HCT116 (cell line): Measurements from ENCODE around the gene OR52A1.
"Not testable (repeated sequence)": the region's sequence is repeated elsewhere in the genome, so short reads cannot be mapped to it uniquely, and the experiment has no call there.

Experiments used
- ATF3 ChIP-seq: IDR thresholded peaks from 2 replicates; pipeline ENCODE4 v1.6.1; 2012
- CTCF ChIP-seq, 3 experiments: fragments of 200-600 bp in 1 of 3; sonication (generic) in 1 of 3; IDR thresholded peaks in 2 of 3; conservative IDR thresholded peaks in 1 of 3; 2 replicates each; pipeline ENCODE4 v1.5.1; 2012 to 2017; ENCODE audit warnings: low read depth in 2 of 3, low read length in 2 of 3, antibody characterized with exemption in 1 of 3, borderline replicate concordance in 1 of 3, control low read depth in 1 of 3, mild to moderate bottlenecking in 1 of 3, mixed read lengths in 1 of 3, mixed run types in 1 of 3, moderate library complexity in 1 of 3; ENCODE audit not compliant: insufficient read depth in 1 of 3
- EZH2 ChIP-seq: fragments of 200-600 bp; sonication (generic); IDR thresholded peaks from 2 replicates; pipeline ENCODE4 v1.6.1; 2017; ENCODE audit warnings: antibody characterized with exemption, mixed run types
- FOSL1 ChIP-seq: IDR thresholded peaks from 2 replicates; pipeline ENCODE4 v1.6.1; 2012; ENCODE audit warnings: low read depth
- JUND ChIP-seq: IDR thresholded peaks from 2 replicates; pipeline ENCODE4 v1.6.1; 2012
- MAX ChIP-seq: IDR thresholded peaks from 2 replicates; pipeline ENCODE4 v1.6.1; 2012
- POLR2A ChIP-seq: IDR thresholded peaks from 2 replicates; pipeline ENCODE4 v1.7.0; 2011; ENCODE audit warnings: borderline replicate concordance; ENCODE audit not compliant: insufficient read depth, insufficient read length; ENCODE audit errors: extremely low read depth
- POLR2AphosphoS5 ChIP-seq: IDR thresholded peaks from 2 replicates; pipeline ENCODE4 v1.6.1; 2011; ENCODE audit warnings: mild to moderate bottlenecking, low read depth, low read length, moderate library complexity
- RAD21 ChIP-seq: IDR thresholded peaks from 2 replicates; pipeline ENCODE4 v1.6.1; 2012; ENCODE audit warnings: low read depth, mild to moderate bottlenecking
- REST ChIP-seq: IDR thresholded peaks from 2 replicates; pipeline ENCODE4 v1.6.1; 2012; ENCODE audit warnings: low read depth
- YY1 ChIP-seq: IDR thresholded peaks from 2 replicates; pipeline ENCODE4 v1.6.1; 2011; ENCODE audit warnings: low read length, low read depth, moderate library complexity, mild to moderate bottlenecking; ENCODE audit not compliant: insufficient replicate concordance; ENCODE audit errors: extremely low read depth
- ZNF274 ChIP-seq: fragments of 200-500 bp; sonication (Bioruptor generic); IDR thresholded peaks from 2 replicates; pipeline ENCODE4 v1.6.1; 2014; ENCODE audit warnings: mild to moderate bottlenecking, low read depth, low read length, inconsistent platforms

- TF ChIP-seq MAX; REST; RAD21; ZNF274; CTCF (IDR thresholded peaks at IDR 0.05 in 2 of 3, conservative IDR thresholded peaks at IDR 0.05 in 1 of 3; ENCODE audit: borderline replicate concordance in 1 of 3, insufficient read depth in 1 of 3, low read depth in 2 of 3, low read length in 2 of 3); EZH2; FOSL1; POLR2A; ATF3; YY1; JUND; POLR2AphosphoS5: not testable (repeated sequence)
Measured at GRCh38 chr11:5165898-5166297, 11.3 kb upstream of the OR52A1 start.
